ENCODE measurements around the gene BPIFB6.
"Not testable (repeated sequence)": the region's sequence is repeated elsewhere in the genome, so short reads cannot be mapped to it uniquely, and the experiment has no call there.

BPIFB6 gene

GRCh38 chr20:33027769-33028751 lies 3.4 kb upstream of the BPIFB6 start:
- no peak overlapping the region for H3K4me3 ChIP-seq (ENCODE audit: low read depth, low read length)

GRCh38 chr20:33028875-33029274 lies 2.6 kb upstream of the BPIFB6 start:
- H3K4me3 ChIP-seq (ENCODE audit: low read depth, low read length): no peak overlapping the region

DNA sequence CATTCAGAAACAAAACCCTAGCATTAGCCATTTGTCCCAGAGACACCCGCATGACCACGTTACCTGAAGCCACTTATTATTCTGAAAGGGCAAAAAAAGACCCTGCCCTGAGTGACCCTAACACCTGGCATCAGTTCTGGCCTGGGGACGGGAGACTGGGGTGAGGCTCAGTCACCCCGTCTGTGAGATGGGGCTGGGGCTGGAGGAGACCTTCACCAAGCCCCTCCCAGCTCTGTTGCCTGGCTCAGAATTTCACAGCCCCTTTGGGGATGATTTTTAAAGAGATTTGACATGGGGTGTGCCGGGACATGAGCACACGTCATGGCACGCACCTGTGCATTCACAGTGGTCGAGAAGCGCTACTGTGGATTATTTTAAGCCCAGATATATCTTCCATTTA lies 1.4 kb upstream of the BPIFB6 start:
- no peak overlapping the region for H3K4me3 ChIP-seq (ENCODE audit: low read depth, low read length)

- H3K4me3 ChIP-seq (ENCODE audit: low read depth, low read length): no peak overlapping the region
Measured at GRCh38 chr20:33030569-33030968, 879 bp upstream of the BPIFB6 start.

DNA sequence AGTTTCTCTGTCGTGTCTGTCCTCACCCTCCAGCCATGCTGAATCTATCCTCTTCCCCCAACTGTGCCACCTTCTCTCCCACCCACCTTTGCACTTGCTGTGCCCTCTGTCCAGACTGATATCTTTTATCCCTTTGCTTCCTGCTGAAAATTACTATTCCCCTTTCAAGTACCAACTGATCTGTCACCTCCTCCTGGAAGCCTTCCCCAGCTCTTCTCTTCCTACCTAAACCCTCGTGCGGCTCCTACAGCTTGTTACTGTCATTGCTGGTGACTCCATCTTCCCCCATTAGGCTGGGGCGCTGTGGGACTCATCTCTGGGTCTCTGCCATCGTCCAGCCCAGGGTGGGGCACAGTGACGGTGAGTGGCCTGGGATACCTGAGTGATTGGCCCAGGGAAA lies 1.1 kb downstream of the BPIFB6 start:
- H3K4me3 ChIP-seq (ENCODE audit: low read depth, low read length): no peak overlapping the region

- no peak overlapping the region for H3K4me3 ChIP-seq (ENCODE audit: low read depth, low read length)
Measured at GRCh38 chr20:33033381-33033780, 1.9 kb downstream of the BPIFB6 start.

- H3K4me3 ChIP-seq (ENCODE audit: low read depth, low read length): no peak overlapping the region
Measured at GRCh38 chr20:33034115-33034514, 2.7 kb downstream of the BPIFB6 start.

GRCh38 chr20:33034901-33035492 lies 3.5 kb downstream of the BPIFB6 start:
- no peak overlapping the region for H3K4me3 ChIP-seq (ENCODE audit: low read depth, low read length)

DNA sequence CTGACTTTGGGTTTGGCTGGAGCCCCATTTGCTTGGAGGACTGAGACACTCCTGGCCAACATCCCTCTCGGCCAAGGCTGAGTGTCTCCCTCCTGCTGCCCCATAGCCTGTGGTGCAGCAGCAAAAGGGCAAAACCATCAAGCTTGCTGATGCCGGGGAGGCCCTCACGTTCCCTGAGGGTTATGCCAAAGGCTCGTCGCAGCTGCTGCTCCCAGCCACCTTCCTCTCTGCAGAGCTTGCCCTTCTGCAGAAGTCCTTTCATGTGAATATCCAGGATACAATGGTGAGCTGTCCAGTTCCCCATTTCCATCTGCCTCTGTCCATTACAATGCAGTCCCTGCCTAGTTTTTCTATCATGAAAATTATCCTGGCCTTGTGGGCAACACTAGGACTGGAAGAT lies 6.0 kb downstream of the BPIFB6 start:
- no peak overlapping the region for H3K4me3 ChIP-seq (ENCODE audit: low read depth, low read length)

DNA sequence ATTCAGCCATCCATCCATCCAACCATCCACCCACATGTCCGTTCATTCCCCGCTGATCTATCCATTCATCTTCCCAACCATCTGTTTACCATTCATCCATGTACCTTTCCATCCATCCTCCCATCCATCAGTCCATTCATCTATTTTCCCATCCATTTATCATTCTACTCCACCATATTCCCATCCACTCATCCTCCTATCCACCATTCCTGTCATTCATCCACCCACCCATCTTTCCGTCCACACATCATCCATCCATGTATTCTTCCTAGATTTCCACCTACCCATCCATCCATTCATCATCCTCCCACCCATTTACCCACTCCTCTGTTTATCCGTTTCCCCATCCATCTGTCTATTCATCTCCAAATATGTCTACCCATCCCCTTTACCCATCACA lies 6.8 kb downstream of the BPIFB6 start:
- no peak overlapping the region for H3K4me3 ChIP-seq (ENCODE audit: low read depth, low read length)

GRCh38 chr20:33042430-33042829 lies 11.0 kb downstream of the BPIFB6 start:
- H3K4me3 ChIP-seq (ENCODE audit: low read depth, low read length): no peak overlapping the region

DNA sequence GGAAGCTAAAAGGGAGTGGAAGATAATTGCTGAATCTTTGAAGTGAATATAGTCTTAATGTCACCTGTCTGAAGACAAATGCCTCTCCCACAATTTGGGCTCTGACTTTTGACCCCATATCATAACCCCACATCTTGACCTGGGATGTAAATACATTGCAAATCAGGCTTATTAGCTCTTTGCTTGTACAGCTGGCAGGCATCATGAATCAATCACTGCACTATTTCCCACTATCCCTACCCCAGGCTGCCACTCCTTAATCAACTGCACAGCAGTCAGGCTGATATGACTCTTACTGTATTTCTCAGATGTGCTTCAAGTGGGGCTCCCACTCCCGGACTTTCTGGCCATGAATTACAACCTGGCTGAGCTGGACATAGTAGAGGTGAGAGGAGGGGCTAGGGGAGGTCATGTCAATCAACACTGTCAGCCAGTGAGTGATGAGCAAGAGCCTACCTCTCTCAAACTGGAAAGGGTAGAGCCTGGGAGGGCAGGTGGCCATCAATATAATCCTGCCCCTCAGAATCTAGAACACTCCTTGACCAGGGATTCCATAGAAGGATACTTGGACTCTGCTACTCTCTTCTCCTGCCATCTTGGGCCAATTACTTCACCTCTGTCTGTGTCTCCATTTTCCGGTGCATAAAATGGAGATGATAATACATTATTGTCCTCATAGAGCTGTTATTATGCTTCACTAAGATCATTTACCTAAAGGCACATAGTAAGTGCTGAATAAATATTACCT lies 11.7 kb downstream of the BPIFB6 start:
- H3K4me3 ChIP-seq (ENCODE audit: low read depth, low read length): no peak overlapping the region

DNA sequence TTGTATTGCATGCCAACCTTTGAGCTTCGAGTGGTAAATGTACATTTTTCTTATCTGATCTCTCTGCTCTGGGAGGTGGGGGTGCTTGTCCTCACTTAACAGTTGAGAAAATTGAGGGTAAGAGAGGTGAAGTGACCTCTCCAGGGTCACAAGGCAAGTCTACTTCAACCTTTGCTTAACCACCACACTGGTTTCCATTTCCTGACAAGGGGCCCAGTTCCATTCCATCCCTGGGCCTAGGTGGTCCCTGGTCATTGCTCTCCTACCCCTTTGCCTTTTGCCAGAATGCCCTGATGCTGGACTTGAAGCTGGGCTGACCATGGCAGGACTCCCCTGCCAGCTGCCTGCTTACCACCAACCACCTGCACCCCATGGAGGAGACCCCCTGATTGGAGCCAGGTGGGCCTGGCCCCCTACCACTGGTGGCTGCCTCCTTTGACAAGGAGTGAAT lies 12.3 kb downstream of the BPIFB6 start:
- H3K4me3 ChIP-seq (ENCODE audit: low read depth, low read length): no peak overlapping the region

DNA sequence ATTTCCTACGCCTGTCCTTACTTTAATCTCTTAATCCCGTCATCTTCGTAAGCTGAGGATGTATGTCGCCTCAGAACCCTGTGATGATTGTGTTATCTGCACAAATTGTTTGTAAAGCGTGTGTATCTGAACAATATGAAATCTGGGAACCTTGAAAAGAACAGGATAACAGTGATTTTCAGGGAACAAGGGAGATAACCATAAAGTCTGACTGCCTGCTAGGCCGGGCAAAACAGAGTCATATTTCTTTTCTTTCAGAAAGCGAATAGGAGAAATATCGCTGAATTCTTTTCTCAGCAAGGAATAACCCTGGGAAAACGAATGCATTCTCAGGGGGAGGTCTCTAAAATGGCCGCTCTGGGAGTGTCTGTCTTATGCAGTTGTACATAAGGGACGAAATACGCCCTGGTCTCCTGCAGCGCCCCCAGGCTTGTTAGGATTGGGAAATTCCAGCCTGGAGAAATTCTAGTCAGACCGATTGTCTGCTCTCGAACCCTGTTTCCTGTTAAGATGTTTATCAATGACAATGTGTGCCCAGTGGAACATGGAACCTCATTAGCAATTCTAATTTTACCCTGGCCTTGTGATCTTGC lies 13.8 kb downstream of the BPIFB6 start:
- not testable (repeated sequence) for H3K4me3 ChIP-seq (ENCODE audit: low read depth, low read length)

DNA sequence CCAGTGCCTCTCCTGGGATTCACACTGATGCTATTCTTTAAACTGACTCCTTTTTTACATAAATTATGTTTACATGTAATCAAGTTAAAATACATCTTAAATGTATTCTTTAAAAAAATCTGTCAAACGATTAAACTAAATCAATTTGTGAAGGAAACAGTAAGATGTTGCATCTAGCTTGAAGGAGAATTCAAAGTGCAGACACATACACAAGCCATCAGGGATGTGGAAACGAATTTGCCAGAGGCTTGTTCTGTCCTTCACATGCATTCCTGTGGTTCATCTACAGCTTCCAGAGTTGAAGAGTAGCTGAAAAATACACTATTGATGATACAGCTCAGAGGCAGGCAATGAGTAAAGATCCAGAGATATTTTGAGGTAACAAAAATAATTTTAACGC lies 15.0 kb downstream of the BPIFB6 start:
- no peak overlapping the region for H3K4me3 ChIP-seq (ENCODE audit: low read depth, low read length)

DNA sequence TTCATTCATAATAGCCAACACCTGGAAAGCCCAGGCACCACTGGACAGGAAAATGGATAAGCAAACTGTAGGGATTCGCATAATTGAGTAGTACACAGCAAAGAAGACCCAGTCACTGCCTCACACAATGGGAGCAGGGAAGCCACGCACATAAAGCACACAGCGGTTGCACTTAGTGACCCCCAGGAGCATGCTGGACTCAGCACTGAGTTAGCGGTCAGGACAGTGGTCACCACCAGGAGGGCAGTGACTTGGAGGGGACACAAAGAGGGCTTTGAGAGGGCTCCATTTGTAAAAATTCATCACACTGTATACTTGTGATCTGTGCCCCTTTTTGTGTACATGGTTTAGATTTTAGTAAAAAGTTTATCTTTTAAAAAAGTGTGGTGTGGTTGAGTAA lies 19.9 kb downstream of the BPIFB6 start:
- no peak overlapping the region for H3K4me3 ChIP-seq (ENCODE audit: low read depth, low read length)

GRCh38 chr20:33053291-33054106 lies 22.1 kb downstream of the BPIFB6 start, which contains the start of gene BPIFB3:
Gene BPIFB3 (plus strand): TSS chr20:33053903. CDS start chr20:33055436, 1,533 bp downstream.
- no peak within 1 kb of the TSS for H3K4me3 ChIP-seq (ENCODE audit: low read depth, low read length)

GRCh38 chr20:33054381-33054780 lies 22.9 kb downstream of the BPIFB6 start:
- no peak overlapping the region for H3K4me3 ChIP-seq (ENCODE audit: low read depth, low read length)

- H3K4me3 ChIP-seq (ENCODE audit: low read depth, low read length): no peak overlapping the region
Measured at GRCh38 chr20:33054791-33055190, 23.3 kb downstream of the BPIFB6 start.

DNA sequence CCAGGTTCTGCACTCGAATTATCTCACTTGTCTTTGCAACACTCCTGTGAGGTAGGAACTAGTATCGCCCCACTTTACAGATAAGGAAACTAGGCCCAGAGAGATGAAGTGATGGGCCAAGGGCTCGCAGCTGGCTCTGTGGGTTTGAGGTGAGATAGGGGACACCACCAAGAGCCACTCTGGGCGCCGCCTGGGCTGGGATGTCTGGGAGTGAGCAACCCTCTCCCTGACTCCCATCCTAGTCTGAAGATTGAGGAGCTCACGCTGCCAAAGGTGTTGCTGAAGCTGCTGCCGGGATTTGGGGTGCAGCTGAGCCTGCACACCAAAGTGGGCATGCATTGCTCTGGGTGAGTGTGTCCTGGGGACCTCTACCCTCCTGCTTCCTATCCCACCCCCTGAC lies 27.7 kb downstream of the BPIFB6 start:
- no peak overlapping the region for H3K4me3 ChIP-seq (ENCODE audit: low read depth, low read length)
